Uterus (tissue), 4 donors: ENCODE results near the gene E2F1. TPM values are rescaled to one million over a fixed set of nuclear protein-coding genes. Genes with fewer than 3 reads are reported as not detected.

ENCODE experiments used
- DNase-seq, 2 donors: peaks; one replicate each; pipeline ENCODE4 v3.0.0-alpha.2; 2019 to 2020
- H3K27ac ChIP-seq, 2 donors: fragments of 200-600 bp; sonication (generic); 1 replicate in 1 of 2; 2 replicates in 1 of 2; pipeline ENCODE4 v1.5.1; 2016 to 2018
- H3K27me3 ChIP-seq, 2 donors: fragments of 200-600 bp; sonication (generic); one replicate each; pipeline ENCODE4 v1.5.1; 2018 to 2019; ENCODE audit warnings: control low read depth in 1 of 2
- H3K36me3 ChIP-seq, 2 donors: fragments of 200-600 bp; sonication (generic); one replicate each; pipeline ENCODE4 v1.5.1; 2019; ENCODE audit warnings: control low read depth in 1 of 2
- H3K4me1 ChIP-seq, 2 donors: fragments of 200-600 bp; sonication (generic); one replicate each; pipeline ENCODE4 v1.5.1; 2018 to 2019; ENCODE audit warnings: control low read depth in 1 of 2
- H3K4me3 ChIP-seq, 2 donors: fragments of 200-600 bp; sonication (generic); 1 replicate in 1 of 2; 2 replicates in 1 of 2; pipeline ENCODE4 v1.5.1; 2018 to 2019; ENCODE audit warnings: mild to moderate bottlenecking in 1 of 2
- H3K9me3 ChIP-seq, 2 donors: fragments of 200-600 bp; sonication (generic); one replicate each; pipeline ENCODE4 v1.5.1; 2019; ENCODE audit warnings: control low read depth in 1 of 2
- CTCF ChIP-seq, 4 experiments: fragments of 200-600 bp in 2 of 4; fragments of 450-650 bp in 2 of 4; sonication (generic) in 2 of 4; IDR thresholded peaks; one replicate each; pipeline ENCODE4 v1.5.1; 2016 to 2019; ENCODE audit warnings: antibody characterized with exemption in 4 of 4, mild to moderate bottlenecking in 2 of 4, moderate library complexity in 1 of 4
- POLR2A ChIP-seq, 2 donors: fragments of 450-650 bp; IDR thresholded peaks; one replicate each; pipeline ENCODE4 v1.6.1; 2016; ENCODE audit warnings: antibody characterized with exemption in 2 of 2, mild to moderate bottlenecking in 1 of 2, moderate library complexity in 1 of 2
- intact Hi-C: fragments of 100-400 bp; cut with DNase I; formaldehyde crosslinking; loops from one replicate; pipeline ENCODE4 v1.15.1; 2023; ENCODE audit warnings: low total_unique reads
- total RNA-seq, 4 donors: library from RNA; depleted of rRNA in 3 of 4; stranded (reverse); fragments of >200 nt in 3 of 4; gene quantifications; one replicate each; pipeline versions ENCODE4 v1.1.0 to v1.2.4, GENCODE V29; 2014 to 2023
- donor health status: DM: yes; HTN: yes; CAD: no.

E2F1 gene
- total RNA-seq, 4 donors from 2014 or later, result 0.51 to 7.3 (median 1.5) TPM; not detected in 1

GRCh38 chr20:33725607-33726264, 39.6 kb upstream of the E2F1 start:
- Histone ChIP-seq H3K9me3 (no peaks in the 10 kb centered on the region), H3K4me1 (no peaks in the 10 kb centered on the region), H3K36me3 (no peaks in the 10 kb centered on the region), H3K4me3 (no peak overlapping the region), H3K27ac (no peak overlapping the region), H3K27me3 (no peaks in the 10 kb centered on the region)
- DNase-seq, result no peak
- TF ChIP-seq POLR2A (IDR thresholded peaks at IDR 0.05), result no peak
- TF ChIP-seq CTCF (IDR thresholded peaks at IDR 0.05), result no peak
- intact Hi-C loops, result no loop called here

- Histone ChIP-seq H3K4me1 (no peaks in the 10 kb centered on the region), H3K4me3 (no peak overlapping the region), H3K27ac (no peak overlapping the region), H3K36me3 (no peaks in the 10 kb centered on the region), H3K9me3 (no peaks in the 10 kb centered on the region), H3K27me3 (no peaks in the 10 kb centered on the region)
- TF ChIP-seq POLR2A (IDR thresholded peaks at IDR 0.05) (no peak), CTCF (IDR thresholded peaks at IDR 0.05) (no peak)
- DNase-seq, result no peak
- intact Hi-C loops, result no loop called here
These were observed 38.4 kb upstream of the E2F1 start for GRCh38 chr20:33724439-33725094.

- DNase-seq, result no peak
- Histone ChIP-seq H3K4me1 (no peaks in the 10 kb centered on the region), H3K9me3 (no peaks in the 10 kb centered on the region), H3K36me3 (no peaks in the 10 kb centered on the region), H3K27ac (no peak overlapping the region), H3K27me3 (no peaks in the 10 kb centered on the region), H3K4me3 (no peak overlapping the region)
- intact Hi-C loops, result no loop called here
- TF ChIP-seq CTCF (IDR thresholded peaks at IDR 0.05) (no peak), POLR2A (IDR thresholded peaks at IDR 0.05) (no peak)
These were observed 35.4 kb upstream of the E2F1 start for GRCh38 chr20:33721391-33722140.

GRCh38 chr20:33719989-33720709, 34.0 kb upstream of the E2F1 start, which contains the start of gene PXMP4:
Gene PXMP4 (minus strand): TSS chr20:33720310. CDS start chr20:33720207, 103 bp downstream.
- intact Hi-C loops, result no loop called here
- TF ChIP-seq POLR2A (IDR thresholded peaks at IDR 0.05) (peak in 1 of 2 donors; percentile 21), CTCF (IDR thresholded peaks at IDR 0.05) (peak in 1 of 4 experiments; percentile 41)

More at GRCh38 chr20:33719989-33720709, 34.0 kb upstream of the E2F1 start, which contains the start of gene PXMP4:
- peak within 1 kb of the TSS; percentile 61 to 80 for H3K27ac ChIP-seq
- no peaks in the 10 kb centered on the region for H3K9me3 ChIP-seq
- H3K4me1 ChIP-seq, result no peaks in the 10 kb centered on the region
- H3K36me3 ChIP-seq, result no peaks in the 10 kb centered on the region
- no peaks in the 10 kb centered on the region for H3K27me3 ChIP-seq
- DNase-seq, result peak; percentile 93
- peak within 1 kb of the TSS; percentile 70 to 82 for H3K4me3 ChIP-seq
